Measurements from ENCODE around the gene LCN1. TPM values are rescaled to one million over a fixed set of nuclear protein-coding genes. Genes with fewer than 3 reads are reported as not detected.
A peak's percentile ranks its signal among the peaks of the same experiment; 100 is the strongest.

LCN1 gene
- total and polyA plus RNA-seq, 10 donors, result 0.09 TPM; not detected in 9

- no peak overlapping the region for H3K27ac ChIP-seq
- 69 to 91% (median 82%) methylated on average over 4 of the region's 4 CpGs for WGBS, 5 donors
- H3K36me3 ChIP-seq, result peaks cover 0 to 28% (median 11%) of the 10 kb centered on the region in 6 donors
- no peak overlapping the region for H3K4me3 ChIP-seq
- no peaks in the 10 kb centered on the region for H3K9me3 ChIP-seq
- H3K4me1 ChIP-seq, result no peaks in the 10 kb centered on the region
- no peaks in the 10 kb centered on the region for H3K27me3 ChIP-seq (replicated peaks in 1 of 7)
- peak; percentile 10 for DNase-seq
- TF ChIP-seq POLR2A (IDR thresholded peaks at IDR 0.05) (no peak), POLR2AphosphoS5 (IDR thresholded peaks at IDR 0.05) (no peak)
- TF ChIP-seq, protein P1, sequence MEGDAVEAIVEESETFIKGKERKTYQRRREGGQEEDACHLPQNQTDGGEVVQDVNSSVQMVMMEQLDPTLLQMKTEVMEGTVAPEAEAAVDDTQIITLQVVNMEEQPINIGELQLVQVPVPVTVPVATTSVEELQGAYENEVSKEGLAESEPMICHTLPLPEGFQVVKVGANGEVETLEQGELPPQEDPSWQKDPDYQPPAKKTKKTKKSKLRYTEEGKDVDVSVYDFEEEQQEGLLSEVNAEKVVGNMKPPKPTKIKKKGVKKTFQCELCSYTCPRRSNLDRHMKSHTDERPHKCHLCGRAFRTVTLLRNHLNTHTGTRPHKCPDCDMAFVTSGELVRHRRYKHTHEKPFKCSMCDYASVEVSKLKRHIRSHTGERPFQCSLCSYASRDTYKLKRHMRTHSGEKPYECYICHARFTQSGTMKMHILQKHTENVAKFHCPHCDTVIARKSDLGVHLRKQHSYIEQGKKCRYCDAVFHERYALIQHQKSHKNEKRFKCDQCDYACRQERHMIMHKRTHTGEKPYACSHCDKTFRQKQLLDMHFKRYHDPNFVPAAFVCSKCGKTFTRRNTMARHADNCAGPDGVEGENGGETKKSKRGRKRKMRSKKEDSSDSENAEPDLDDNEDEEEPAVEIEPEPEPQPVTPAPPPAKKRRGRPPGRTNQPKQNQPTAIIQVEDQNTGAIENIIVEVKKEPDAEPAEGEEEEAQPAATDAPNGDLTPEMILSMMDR (IDR thresholded peaks at IDR 0.05 in 8 of 11, conservative IDR thresholded peaks at IDR 0.05 in 3 of 11), result no peak
- intact Hi-C loops (cut with DNase I; ENCODE audit: low total_unique reads), result no loop called here
Observed at GRCh38 chr9:135491764-135492163, 29.5 kb upstream of the LCN1 start.

- no peaks in the 10 kb centered on the region for H3K9me3 ChIP-seq
- H3K4me3 ChIP-seq, result no peak overlapping the region
- H3K27ac ChIP-seq, result no peak overlapping the region
- H3K27me3 ChIP-seq (replicated peaks in 1 of 7), result no peaks in the 10 kb centered on the region
- H3K4me1 ChIP-seq, result no peaks in the 10 kb centered on the region
- peaks cover 0 to 14% (median under 1%) of the 10 kb centered on the region in 6 donors for H3K36me3 ChIP-seq
- 89 to 95% (median 92%) methylated on average over 24 to 27 of the region's 27 CpGs for WGBS, 5 donors
- no peak for TF ChIP-seq POLR2A (IDR thresholded peaks at IDR 0.05)
- TF ChIP-seq POLR2AphosphoS5 (IDR thresholded peaks at IDR 0.05), result no peak
- TF ChIP-seq, protein P1 (IDR thresholded peaks at IDR 0.05 in 8 of 11, conservative IDR thresholded peaks at IDR 0.05 in 3 of 11), result no peak
- intact Hi-C loops (cut with DNase I; ENCODE audit: low total_unique reads), result no loop called here
- peak; percentile 54 for DNase-seq
Observed at GRCh38 chr9:135492886-135493669, 28.2 kb upstream of the LCN1 start.

- peak; percentile 69 for DNase-seq
- 85 to 87% (median 86%) methylated on average over 25 to 30 of the region's 30 CpGs for WGBS, 5 donors
Observed at GRCh38 chr9:135494791-135495559, 26.3 kb upstream of the LCN1 start.

More at GRCh38 chr9:135494791-135495559, 26.3 kb upstream of the LCN1 start:
- Histone ChIP-seq H3K36me3 (no peaks in the 10 kb centered on the region), H3K9me3 (no peaks in the 10 kb centered on the region), H3K27ac (no peak overlapping the region), H3K27me3 (replicated peaks in 1 of 7) (no peaks in the 10 kb centered on the region), H3K4me1 (peaks cover 6 to 14% (median 10%) of the 10 kb centered on the region in 6 donors), H3K4me3 (no peak overlapping the region)
- no peak for TF ChIP-seq POLR2A (IDR thresholded peaks at IDR 0.05)
- no peak for TF ChIP-seq POLR2AphosphoS5 (IDR thresholded peaks at IDR 0.05)
- TF ChIP-seq, protein P1 (IDR thresholded peaks at IDR 0.05 in 8 of 11, conservative IDR thresholded peaks at IDR 0.05 in 3 of 11), result no peak
- intact Hi-C loops (cut with DNase I; ENCODE audit: low total_unique reads), result no loop called here
